Measurements from ENCODE around the gene SORCS2. TPM values are rescaled to one million over a fixed set of nuclear protein-coding genes. Genes with fewer than 3 reads are reported as not detected.

SORCS2 gene
- total RNA-seq, 1 donor from 2014 or later, result under 0.01 TPM

DNA sequence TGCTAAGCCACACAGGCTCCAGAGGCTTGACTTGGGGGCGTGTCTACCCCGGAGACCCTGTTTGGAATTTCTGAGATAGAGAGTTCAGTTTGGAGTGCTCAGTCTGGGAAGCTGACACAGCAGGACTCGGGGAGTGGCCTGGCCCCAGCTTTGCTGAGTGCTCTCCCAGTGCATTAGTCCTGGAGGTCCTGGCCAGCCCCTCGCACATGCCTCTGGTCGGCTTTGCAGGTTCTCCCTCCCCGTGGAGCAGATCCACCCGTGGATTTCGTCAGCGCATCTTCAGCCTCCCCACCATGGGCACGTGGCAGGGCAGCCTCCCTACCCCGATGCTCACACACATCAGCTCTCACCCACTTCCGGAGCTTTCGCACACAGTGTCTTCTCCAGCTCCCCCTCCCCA lies 177.2 kb downstream of the SORCS2 start:
- DNase-seq (ENCODE audit: low read depth in 2 of 2), result no peak

DNA sequence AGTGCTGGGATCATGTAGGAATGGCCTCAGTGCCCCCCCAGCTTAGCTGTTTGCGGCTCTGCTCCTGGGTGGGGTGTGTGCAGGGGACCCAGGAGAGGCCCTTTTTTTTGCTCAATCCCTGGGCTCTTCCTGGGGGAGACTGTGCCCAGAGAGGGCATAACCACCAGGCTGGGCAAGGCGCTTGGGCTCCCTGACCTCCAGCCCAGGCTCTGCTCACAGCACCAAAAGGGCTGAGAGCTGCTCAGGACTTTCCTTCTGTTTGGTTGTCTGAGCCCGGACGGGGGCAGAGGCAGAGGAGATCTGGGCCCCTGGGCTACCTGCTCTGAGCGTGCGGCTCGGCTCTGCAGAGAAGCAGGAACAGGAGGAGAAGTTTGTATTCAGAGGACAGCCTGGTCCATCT lies 177.7 kb downstream of the SORCS2 start:
- no peak for DNase-seq (ENCODE audit: low read depth in 2 of 2)

DNA sequence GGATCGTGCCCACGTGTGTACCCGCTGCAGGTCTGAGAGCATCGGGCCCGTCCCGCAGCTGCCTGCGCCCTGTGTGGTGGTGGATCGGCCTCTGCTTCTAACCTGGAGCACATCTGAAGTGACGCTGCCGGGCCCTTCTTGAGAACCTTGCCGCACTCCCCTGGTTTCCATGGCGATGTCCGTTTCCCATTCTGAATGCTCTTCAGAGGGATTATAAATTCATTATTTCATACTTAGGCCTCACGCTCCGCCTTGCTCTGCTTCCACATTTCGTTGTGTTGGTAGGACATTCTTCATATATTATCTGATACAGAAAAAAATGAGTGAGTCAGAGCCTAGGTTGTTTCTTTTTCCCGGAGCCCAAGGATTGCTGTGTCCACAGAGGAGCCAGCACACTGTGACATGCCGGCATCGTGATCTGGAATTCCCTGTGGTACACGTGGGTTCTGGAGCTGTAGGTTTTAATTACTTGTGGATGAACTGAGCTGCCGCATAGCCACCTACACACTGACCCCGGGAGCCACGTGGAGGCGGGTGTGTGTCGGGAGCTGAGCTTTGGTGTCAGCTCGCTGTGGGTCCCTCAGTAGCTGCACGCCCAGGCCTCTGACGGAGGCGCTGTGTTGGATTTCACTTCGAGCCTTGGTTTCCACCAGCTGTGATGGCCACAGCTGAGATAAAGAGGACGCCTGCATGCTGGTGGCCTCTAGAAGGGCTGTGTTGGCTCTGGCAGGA lies 179.0 kb downstream of the SORCS2 start:
- DNase-seq (ENCODE audit: low read depth in 2 of 2), result no peak

DNA sequence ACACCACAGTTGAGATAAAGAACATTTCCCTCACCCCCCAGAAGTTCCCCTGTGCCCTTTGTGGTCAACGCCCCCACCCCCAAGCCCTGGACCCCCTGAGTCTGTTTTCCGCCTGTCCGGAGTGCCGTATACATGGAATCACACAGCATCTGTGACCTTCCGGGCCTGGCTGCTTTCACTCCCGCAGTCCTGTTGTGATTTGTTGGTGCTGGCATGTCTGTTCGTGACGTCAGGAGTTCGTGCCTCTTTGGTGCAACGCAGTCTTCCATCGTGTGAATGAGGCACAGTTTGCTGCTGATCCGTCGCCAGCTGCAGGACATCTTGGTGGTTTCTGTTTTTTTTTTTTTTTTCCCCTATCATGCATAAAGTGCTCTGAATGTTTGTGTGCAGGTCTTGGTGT lies 180.3 kb downstream of the SORCS2 start:
- no peak for DNase-seq (ENCODE audit: low read depth in 2 of 2)

GRCh38 chr4:7374571-7374970 lies 182.2 kb downstream of the SORCS2 start:
- DNase-seq (ENCODE audit: low read depth in 2 of 2), result no peak

- no peak for DNase-seq (ENCODE audit: low read depth in 2 of 2)
Observed at GRCh38 chr4:7375427-7375826, 183.1 kb downstream of the SORCS2 start.

DNA sequence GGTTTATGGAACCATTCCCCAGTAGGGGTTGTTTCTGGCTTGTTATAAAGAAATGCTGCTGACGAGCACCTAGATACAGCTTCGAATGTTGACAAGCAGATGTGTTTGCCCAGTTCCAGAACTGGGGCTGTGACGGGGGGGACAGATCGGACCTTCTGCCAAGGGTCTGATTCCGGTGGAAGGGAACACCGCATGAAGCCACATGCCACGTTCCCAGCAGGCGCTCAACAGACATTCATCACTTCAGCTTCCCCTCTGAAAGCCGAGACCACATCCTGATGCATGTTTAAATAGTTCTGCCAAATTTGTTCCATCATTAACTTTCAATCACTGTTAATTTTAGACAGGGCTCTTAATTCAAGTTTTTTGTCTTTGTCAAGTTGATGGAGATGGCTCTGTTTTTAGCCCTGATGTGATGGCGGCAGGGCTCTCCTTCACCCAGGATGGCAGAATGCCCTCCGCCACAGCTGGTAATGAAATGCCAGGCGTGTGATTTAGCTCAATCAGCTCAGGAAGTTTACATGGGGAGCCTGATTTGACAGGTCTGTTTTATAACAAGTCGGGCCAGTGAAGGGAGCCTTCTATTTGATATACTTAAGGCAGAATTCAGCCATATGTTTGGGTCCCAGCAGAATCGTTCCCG lies 185.0 kb downstream of the SORCS2 start:
- no peak for DNase-seq (ENCODE audit: low read depth in 2 of 2)

DNA sequence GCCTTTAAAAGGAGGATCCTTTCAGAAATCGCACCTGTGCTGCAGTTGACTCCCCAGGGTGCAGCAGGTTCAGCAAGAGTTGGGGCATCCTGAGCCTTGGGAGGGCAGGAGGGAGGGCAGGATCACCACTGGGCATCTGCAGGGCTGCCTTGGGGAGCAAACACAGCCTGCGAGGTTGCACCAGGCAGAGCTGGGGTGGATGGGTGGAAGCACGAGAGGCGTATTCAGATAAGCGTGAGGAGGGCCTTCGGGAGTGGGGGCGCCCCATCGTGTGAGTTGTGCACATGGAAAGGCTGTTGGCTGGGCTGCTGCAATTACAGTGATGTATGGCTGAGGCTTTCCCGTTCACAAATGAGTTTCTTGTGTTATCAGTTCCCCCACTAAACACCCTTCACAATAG lies 186.8 kb downstream of the SORCS2 start:
- no peak for DNase-seq (ENCODE audit: low read depth in 2 of 2)

GRCh38 chr4:7379719-7380118 lies 187.4 kb downstream of the SORCS2 start:
- DNase-seq (ENCODE audit: low read depth in 2 of 2), result no peak

GRCh38 chr4:7381221-7381889 lies 189.0 kb downstream of the SORCS2 start:
- no peak for DNase-seq (ENCODE audit: low read depth in 2 of 2)

DNA sequence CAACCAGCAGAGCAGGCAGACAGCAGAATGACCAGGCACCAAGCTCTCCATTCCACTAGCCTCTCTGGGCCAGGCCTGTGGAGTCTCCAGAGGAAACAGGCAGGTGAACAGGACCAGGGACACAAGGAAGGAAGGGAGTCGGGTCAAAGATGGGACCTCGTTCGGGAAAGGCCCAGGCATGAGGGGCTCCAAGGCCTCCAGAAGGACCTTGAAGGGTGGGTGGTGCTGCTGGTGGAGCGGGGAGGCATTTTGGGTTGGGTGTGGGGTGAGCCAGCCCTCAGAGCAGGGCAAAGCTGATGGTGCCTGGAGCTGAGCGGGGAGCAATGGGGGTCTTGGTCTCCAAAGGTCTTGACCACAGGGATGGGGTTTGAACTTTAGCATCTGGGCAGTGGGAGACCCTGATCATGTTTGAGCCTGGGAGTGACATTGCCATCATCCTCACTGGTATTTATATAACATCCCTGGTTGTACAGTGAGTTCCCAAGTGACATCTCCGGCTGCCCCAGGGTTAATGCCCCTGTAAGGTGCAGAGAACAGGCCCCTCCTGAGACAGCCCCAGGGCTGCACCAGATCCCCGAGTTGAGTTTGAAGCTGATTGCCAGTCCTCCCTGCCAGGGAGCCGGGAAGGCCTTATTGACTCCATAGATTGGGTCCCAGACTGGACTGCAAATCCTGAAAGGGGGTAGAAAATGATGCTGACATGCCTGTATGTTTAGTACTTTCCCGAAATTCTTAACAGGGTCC lies 189.7 kb downstream of the SORCS2 start:
- no peak for DNase-seq (ENCODE audit: low read depth in 2 of 2)

DNA sequence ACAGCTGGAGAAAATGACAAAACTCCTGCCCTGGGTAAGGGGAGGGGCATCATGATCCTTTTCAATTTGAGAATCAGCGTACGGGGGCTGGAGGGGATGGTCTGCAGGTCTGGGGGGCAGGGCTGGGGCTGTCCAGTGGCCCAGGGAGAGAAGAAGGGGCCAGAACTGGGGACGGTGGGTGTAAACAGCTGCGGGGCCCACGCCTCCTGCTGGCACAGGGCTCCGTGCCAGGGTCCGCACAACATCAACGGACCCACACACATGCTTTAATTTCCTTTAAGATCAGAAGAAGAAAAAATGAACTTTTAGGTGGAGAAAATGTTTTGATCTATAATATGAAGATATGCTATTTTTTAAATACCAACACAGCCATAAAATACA lies 190.3 kb downstream of the SORCS2 start:
- no peak for DNase-seq (ENCODE audit: low read depth in 2 of 2)

- no peak for DNase-seq (ENCODE audit: low read depth in 2 of 2)
Observed at GRCh38 chr4:7383266-7383665, 190.9 kb downstream of the SORCS2 start.

- DNase-seq (ENCODE audit: low read depth in 2 of 2), result no peak
Observed at GRCh38 chr4:7384003-7384928, 191.9 kb downstream of the SORCS2 start.

DNA sequence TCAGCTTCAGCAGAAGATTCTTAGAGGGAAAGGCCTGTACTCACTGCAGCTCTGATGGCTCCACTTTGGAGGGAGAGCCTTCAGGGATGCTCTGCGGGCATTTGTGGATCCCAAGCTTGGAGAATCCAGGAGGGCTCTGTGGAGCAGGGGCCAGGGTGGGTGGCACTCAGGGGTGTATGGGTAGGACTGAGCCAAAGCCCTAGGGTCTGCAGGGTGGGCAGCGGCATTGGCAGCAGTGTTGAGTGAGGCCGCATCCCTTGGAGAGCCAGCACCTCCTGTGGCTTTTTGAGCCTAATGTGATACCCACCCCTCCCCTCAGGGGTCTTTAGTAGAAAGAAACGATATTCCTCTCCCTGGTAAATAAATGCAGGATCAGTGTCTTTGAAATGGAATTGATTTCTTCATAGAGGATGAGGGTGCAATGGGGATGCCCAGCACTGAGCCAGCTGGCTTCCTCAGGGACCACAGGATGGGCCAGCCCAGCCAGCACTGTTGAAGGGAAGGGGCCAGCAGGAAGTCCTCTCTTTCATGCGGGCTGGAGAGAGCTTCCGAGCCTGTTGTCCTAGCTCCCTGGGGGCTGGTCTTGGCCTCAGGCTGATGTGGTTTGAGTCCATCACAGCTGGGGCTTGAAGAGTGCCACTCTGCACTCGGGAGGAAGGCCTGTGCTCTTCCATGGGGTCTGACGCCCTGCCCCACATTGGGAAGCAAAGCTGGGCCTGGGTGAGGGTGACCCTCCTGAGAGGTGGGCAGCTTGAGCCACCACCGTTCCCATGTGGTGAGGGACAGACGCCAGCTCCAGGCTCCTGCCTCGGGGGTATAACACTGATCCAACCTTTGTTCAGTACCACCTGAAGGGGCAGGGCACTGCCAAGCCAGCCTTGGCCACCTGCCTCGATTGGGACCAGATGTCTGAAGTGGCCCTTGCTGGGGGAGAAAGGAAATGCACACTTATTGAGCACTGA lies 192.9 kb downstream of the SORCS2 start:
- no peak for DNase-seq (ENCODE audit: low read depth in 2 of 2)

- DNase-seq (ENCODE audit: low read depth in 2 of 2), result no peak
Observed at GRCh38 chr4:7387925-7388324, 195.6 kb downstream of the SORCS2 start.

- DNase-seq (ENCODE audit: low read depth in 2 of 2), result no peak
Observed at GRCh38 chr4:7388627-7389026, 196.3 kb downstream of the SORCS2 start.

GRCh38 chr4:7389101-7389701 lies 196.9 kb downstream of the SORCS2 start:
- no peak for DNase-seq (ENCODE audit: low read depth in 2 of 2)

DNA sequence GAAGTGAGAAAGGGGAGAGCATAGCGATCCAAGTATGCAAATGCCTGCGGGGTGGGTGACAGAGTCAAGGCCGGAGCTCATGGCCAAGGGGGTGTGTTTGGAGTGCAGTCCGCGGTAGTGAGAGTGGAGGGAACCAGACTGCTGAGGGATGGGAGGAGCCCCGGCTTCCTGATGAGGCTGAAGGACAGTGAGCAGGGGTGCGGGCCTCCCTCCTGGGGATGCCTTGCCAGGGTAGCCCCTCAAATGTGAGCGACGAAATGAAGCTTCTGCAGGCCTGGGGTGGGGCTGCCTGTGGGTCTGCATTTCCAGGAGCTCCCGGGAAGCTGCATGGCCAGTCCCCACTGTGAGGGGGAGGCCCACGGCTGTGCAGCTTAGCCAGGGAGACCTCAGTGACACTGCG lies 197.4 kb downstream of the SORCS2 start:
- no peak for DNase-seq (ENCODE audit: low read depth in 2 of 2)
